A172 (cell line): ENCODE results near the gene SLC39A3. TPM values are rescaled to one million over a fixed set of nuclear protein-coding genes. Genes with fewer than 3 reads are reported as not detected.
"Not testable (repeated sequence)": the region's sequence is repeated elsewhere in the genome, so short reads cannot be mapped to it uniquely, and the experiment has no call there.

Experiments
- DNase-seq: peaks from one replicate; pipeline ENCODE4 v3.0.0-alpha.2; 2015; ENCODE audit warnings: low spot score
- total RNA-seq: library from RNA; depleted of rRNA; stranded (reverse); fragments of >200 nt; shearing (Covaris generic); gene quantifications from 2 replicates; pipeline ENCODE4 v1.2.3, GENCODE V29; 2014

SLC39A3 gene
- total RNA-seq, 1 experiment from 2014 or later = 100 TPM

DNA sequence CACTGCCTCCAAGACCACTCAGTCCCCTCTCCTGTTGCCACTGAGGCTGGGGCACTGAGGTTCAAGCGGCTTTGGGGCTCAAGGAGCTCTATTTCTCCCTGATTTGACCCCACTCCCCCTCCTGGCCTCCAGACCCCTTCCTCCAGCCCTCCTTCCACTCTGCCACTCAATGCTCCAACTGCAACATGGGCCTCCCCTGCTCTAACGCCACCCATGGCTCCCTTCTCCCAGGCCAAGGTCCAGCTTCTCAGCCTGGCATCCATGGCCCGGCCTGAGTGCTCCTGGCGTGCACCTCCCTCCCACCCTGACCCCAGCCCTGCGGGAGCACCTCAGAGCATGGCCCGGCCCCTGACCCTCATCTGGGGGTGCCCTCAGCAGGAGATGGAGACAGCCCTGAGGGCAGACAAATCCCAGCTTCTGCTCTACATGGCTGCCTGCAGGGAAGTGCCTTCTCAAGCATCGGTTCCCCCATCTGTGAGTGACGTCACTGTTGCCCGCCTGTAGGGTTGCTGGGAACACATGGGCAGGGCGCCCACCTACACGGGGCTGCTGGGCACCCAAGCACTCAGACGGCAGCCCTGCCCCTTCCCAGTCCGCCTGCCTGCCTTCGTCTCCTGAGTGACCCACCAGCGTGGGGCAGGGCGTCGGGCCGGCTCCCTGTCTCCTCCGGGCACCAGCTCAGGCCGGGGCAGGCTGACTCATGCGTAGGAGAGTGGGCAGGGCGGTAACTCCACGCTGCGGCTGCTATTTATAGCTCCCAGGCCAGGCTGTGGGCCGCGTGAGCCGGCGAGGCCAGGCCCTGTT, 17.1 kb downstream of the SLC39A3 start:
- DNase-seq = peak; percentile 95

DNA sequence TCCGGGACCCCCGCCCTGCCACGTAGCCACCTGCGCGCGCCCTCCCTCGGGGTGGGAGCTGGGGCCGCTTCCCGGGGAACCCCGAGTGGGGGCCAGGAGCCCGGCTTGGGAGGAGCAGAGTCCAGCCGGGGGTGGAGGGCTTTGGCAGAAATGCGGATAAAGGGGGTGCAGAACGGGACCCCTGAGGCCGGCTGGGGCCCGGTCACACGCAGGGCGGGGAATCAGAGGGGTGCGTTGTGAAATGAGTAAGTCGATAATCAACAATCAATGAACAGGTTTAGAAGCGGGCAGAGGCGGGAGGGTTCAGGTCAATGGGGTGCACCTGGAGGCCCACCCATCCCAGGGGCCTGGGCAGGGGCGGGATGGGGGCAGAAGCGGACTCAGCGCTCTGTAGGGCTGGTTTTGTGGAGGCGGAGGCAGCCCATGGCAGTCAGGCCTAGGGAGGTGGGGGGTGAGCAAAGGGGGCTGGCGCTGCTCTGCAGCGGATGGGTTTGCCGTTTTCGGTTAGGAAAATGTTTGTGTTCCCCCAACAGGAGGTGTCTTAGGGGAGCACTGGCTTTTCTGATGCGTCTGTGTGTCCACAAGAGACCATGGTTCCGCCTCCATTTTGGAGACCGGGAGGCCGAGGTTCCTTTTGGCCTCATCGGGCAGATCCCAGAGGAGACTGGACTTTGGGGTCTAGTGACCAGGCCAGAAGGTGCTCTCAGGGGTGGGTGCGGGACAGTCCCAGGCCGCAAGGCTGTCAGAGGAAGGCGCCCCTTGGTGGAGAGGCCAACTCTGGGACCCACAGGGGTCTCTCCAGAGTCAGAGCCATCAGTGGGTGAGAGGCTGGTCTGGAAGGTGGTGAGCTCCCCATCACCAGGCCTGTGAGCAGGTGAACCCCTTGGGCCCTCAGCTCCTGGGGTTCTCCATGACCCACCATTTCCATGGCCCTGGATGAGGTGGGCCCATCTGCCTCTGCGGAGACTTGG, 18.0 kb downstream of the SLC39A3 start:
- no peak for DNase-seq

DNA sequence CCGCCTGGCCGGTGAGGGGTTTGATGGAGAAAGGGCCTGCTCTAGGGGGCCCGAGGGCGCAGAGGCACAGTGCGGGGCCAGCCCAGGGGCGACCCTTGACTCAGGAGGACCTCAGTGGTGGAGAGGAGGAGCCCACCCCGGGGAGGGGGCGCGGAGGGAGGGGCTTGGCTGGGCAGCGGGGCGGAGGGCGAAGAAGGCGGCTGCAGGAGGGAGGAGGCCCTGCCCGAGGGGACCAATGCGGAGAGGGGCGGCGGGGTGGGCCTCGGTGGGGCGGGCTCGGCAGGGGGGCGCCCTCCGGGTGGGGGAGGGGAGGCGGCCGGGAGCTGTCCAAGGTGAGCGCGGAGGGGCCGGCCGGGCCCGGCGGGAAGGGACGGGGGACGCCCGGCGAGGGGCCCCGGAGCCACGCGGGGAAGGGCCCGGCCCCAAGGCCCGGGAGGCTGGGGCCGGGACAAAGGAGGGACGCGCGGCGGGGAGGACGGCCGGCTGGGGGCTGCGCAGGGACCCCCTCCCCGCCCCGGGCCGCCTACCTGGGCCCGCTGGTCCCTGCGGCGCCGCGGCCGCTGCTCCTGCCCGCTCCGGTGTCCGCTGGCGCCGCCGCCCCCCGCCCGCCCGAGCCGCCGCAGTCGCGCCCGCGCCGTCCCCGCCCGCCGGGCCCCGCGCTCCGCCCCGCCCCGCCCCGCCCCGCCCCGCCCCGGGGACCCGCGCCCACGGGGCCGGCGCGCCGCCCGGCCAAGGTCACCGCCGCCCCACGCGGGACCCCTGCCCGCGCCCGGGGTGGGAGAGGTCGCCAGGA, 18.8 kb downstream of the SLC39A3 start, which contains the start of gene DIRAS1:
DIRAS1 (minus strand) TSS at position 596 of the 793 bp plus-strand sequence. CDS start 3,566 bp downstream, outside the sequence.
- no peak for DNase-seq

DNA sequence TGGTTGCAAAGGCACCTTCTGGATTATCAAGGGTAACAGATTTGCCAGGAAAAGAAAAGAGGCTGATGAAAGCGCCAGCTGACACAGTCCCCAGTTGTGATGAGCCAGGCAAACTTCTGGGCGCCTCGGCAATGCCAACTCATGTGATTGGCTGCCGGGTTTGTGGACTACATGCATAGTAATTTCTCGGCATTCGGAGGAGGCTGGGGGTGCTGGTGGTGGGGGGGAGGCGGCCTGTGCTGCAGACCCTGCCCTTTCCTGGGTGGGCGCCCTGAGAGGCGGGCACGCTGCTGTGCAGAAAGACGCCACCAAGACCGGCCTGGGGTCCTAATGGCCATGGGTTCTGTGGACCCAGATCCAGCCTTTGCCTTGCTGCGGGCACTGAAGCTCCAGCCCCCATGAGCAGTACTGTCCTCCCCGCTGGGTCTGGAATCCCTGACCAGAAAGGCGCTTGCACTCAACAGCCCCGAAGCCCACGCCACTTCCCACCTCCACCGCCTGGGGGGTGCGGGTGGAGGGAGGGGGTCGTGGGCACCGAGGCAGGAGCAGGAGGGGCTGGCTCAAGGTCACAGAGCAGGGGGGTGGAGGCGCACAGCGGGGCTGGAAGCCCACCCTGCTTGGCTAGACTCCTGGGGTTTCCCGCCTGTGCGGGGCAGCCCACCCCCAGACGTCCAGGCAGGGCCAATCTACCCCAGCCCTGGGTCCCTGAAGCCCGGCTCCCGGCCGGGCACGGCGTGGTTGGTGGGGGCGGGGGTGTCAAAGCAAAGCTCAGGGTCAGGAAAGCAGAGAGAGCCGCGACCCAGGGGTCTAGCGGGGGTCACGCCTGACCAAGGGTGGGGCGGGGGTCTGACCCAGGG, 19.7 kb downstream of the SLC39A3 start:
- peak; percentile 37 for DNase-seq

DNA sequence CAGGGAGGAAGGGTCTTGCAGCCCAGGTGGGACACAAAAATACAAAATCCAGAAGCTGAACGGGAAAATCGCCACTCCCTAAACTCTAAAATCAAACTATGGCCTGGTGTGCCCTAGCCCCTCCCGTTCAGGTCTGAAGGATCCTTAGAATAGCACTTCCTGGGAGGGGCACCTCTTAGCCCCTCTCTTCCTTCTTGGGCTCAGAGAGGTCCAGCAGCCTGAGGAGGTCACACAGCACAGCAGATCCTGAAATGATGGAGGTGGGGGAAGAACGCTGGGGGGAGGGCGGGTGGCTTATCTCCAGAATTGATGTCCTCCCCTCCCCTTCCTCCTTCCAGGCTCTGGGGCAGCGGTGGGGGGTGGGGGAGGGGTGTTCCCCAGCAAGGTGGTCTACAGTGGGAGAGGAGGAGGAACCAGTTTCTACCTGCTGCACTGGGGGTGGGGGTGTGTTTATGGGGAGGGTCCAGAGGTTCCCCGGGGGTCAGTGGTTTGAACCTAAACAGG, 20.5 kb downstream of the SLC39A3 start:
- DNase-seq = no peak

DNA sequence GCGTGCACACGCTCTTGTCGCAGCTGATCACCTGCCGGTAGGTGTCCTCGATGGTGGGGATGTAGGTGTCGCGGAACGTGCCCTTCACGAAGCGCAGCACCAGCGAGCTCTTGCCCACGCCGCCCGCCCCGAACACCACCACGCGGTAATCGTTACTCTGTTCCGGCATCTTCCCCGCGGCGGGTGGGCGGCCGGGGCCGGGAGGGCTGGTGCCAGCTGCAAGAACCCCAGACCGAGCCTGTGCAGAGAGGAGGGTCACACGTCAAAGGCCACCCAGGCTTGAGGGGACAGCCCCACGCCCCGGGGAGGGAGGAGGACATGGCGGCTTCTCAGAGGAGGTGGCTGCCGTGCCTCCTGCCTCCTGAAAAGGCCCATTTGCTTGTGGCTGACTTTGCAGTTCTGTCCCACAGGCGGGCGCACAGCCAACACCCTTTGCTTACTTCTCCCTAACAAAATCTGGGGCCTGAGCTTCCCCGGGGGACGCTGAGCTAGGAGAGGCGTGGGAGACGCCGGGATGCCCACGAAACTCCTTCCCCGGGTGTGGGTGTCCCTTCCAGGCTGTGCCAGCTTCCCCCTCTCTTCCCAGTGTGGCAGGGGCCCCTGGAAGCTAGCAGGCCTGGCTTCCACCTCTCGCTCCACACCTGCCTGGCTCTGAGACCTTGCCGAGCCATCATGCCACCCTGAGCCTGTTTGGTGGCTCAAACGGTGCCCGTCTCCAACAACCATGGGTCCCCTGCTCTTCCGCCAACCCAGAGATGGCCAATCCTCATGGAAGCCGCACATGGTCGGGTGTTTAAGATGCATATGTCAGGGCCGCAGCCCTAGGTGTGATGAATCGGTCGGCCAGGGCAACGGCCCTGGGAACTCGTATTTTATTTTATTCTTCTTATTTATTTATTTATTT, 21.9 kb downstream of the SLC39A3 start:
- DNase-seq = no peak

DNA sequence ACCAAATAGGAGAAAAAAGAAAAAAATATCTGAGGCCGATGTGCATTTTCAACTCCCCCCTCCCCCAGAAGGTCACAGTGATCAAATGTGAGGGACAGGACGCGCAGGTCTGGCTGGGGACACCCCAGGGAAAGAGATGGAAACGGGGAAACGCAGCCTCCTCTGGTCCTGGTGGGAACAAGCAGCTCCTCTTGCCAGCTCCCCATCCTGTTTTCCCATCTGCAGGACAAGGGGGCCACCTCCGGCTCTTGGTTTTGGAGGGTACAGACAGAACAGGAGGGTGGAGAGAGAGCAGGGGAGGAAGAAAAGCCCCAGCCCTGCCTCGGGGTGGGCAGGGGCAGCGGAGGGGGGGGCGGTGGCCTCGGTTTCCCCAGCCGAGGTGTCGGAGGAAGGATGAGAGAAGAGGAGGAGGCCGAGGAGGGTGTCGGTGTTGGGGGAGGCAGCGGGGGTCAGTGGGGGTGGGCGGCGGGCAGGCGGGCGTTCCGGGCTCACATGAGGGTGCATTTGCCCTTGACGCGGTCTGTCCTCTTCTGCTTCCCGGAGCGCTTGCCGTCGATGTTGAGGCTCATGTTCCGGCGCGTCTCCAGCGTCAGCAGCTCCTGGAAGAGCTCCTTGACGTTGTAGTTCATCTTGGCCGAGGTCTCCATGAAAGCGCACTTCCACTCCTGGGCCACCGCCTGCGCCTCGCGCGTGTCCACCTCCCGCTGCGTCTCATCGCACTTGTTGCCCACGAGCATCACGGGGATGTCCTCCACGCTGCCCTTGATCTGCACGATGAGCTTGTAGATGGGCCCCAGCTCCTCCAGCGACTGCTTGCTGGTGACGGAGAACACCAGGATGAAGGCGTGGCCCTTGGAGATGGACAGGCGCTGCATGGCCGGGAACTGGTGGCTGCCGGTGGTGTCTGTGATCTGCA, 22.8 kb downstream of the SLC39A3 start:
- DNase-seq = no peak

DNA sequence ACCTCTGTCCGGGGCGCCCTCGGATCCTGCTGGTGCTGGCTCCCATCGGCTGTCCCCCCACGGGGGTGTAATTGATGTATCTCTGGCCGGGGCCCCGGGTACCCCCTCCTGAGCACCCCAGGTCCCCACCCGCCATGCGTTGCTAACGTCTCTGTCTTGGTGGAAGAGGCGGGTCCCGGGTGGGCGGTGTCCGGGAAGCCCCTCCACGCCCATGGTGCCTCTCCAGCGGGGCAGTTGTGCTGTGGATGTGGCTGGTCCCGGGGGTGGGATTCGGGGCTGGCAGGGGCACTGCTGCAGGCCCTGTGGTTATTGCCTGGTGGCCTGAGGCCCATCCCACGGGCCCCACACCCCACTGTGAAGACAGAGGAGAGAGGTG, 23.6 kb downstream of the SLC39A3 start:
- DNase-seq = no peak

DNA sequence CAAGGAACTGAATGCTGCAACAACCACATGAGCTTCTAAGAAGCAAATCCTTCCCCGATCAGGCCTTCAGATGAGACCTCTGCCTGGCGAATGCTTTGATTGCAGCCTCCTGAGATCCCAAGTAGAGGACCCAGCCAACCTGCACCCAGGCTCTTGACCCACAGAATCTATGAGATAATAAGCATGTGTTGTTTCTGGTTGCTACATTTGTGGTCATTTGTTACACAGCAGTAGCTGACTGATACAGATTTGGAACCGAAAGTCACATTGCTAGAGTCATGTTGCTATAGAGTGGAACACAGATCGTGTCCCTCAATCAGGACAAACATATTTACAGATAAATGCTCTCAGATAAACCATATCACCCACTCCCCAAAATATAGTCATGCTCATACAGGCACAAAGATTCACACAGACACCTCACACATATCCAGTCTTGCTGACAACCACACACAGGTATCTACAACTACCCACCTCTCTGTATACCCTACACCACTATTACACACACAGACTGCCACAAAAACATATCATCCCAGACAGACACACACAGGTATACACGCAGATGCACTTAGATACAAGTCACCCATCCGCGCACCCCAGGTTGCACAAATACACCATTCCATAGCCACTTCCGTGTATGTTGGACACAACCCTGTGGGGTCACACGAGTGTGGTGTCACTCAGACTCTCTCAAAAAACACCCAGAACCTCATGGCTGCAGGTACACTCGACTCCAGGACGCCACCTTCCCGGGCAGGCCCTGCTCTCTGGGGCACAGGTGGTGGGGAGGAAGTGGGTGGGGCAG, 24.1 kb downstream of the SLC39A3 start:
- DNase-seq = no peak

DNA sequence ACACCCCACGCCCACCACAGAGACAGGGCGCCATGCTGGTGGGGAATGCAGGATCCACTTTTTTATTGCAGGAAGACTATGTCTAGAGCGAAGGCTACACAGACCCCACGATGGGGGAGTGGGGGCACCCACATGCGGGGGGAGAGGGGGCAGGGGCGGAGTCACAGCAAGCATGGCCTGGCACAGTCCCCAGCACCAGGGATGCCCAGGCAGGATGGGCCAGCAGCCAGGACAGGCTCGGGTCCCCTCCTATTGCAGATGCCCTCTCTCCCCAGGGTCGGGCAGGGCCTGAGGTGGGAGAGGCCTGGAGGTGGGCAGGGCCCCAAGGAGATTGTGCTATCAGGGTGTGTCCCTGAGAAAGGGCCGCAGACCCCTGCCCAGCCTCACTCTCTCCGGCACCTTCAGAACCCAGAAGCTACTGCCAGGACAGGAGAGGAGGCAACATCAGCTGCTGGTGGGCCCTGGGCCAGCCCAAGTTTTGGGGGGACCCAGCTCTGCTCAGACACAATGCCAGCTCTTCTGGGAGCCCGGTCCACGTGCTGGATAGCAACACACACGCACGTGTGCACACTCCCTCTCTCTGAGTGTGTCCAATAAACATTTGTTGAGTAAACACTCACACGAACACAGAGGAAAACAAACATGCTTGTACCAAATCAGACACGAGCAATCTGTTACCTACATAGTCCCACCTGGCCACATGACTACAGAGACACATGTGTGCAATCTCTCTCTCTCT, 25.1 kb downstream of the SLC39A3 start:
- no peak for DNase-seq

DNA sequence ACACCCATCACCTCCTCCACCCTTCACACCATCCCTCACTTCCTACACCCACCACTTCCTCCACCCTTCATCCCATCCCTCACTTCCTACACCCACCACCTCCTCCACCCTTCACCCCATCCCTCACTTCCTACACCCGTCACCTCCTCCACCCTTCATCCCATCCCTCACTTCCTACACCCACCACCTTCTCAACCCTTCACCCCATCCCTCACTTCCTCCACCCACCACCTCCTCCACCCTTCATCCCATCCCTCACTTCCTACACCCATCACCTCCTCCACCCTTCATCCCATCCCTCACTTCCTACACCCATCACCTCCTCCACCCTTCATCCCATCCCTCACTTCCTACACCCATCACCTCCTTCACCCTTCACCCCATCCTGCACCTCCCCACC, 25.7 kb downstream of the SLC39A3 start:
- DNase-seq = not testable (repeated sequence)

DNA sequence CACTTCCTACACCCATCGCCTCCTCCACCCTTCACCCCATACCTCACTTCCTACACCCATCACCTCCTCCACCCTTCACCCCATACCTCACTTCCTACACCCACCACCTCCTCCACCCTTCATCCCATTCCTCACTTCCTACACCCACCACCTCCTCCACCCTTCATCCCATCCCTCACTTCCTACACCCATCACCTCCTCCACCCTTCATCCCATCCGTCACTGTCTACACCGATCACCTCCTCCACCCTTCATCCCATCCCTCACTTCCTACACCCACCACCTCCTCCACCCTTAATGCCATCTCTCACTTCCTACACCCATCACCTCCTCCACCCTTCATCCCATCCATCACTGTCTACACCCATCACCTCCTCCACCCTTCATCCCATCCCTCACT, 26.6 kb downstream of the SLC39A3 start:
- DNase-seq = not testable (repeated sequence)

DNA sequence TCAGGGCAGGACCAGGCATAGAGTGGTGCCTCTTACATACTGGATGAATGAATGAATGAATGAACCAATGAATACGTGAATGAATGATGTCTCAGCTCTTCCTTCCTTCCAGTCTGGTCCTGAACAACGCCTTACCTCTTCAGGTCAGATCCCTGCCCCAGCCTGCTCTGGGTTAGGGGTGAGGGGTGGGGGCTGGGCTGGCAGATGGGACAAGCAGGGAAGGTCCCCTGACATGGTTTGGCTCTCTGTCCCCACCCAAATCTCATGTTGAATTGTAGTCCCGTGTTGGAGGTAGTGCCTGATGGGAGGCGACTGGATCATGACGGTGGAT, 28.0 kb downstream of the SLC39A3 start:
- DNase-seq = no peak

DNA sequence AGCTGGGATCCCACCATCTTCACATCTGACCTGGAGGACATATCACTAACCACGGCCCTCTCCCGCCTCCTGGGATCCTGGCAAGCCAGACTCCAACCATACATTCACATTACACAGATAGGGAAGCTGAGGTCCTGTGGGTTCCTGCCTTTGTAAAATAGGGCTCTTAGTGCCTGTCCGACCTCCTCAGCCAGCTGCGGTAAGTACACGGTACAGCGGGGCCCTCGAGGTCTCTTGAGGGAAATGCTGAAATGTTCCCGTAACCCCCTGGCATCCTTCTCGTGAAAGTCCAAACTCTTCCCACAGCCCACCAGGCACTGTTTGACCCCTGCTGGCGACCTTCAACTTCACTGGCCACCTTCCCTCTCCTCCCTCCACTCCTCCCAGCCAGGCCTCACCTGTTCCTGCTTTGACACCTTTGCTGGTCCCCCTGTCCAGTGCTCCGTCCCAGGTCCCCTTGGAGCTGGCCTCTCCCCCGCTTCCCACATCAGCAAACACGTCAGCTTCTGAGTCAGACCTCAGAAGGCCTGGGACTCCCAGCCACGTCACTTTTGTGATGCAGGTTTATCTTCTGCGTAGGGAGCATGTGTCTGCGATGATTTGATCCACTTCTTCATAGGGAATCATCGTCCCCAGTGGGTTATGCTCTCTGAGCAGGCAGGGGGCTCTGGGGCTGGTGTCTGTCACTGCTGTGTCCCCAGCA, 28.5 kb downstream of the SLC39A3 start:
- peak; percentile 81 for DNase-seq

DNA sequence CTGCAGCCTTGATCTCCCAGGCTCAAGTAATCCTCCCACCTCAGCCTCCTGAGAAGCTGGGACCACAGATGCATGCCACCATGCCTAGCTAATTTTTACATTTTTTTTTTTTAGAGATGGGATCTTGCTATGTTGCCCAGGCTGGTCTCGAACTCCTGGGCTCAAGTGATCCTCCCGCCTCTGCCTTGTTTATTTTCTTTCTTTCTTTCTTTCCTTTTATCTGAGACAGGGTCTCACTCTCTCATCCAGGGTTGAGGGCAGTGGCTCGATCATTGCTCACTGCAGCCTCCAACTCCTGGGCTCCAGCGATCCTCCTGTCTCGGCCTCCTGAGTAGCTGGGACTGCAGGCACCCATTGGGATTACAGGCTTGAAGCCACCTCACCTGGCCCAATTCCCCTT, 33.6 kb downstream of the SLC39A3 start:
- DNase-seq = no peak

DNA sequence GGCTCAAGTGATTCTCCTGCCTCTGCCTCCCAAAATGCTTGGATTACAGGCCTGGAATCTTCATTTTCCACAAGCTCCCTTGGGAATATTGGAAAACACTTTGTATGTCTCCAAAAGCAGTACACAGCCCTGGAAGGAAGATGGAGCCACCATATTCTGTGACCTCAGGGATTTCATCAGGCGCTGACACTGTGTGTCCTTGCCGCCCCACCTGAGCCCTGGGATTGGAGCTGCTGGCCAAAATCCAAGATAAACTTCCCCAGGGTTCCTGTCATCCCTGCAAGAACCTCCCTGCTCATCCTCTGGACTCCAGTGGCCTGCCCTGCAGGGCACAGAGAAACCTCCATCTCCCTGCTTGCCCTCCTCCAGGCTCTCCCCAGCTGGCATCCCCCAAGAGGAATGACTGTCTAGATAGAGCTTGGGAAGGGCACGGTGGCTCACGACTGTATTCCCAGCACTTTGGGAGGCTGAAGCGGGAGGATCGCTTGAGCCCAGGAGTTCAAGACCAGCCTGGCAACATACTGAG, 36.1 kb downstream of the SLC39A3 start:
- DNase-seq = no peak
